ENCODE results near the gene PI4KA. TPM values are rescaled to one million over a fixed set of nuclear protein-coding genes. Genes with fewer than 3 reads are reported as not detected.

Gene PI4KA
- total RNA-seq, 1 experiment from 2014 or later, result 54.3 TPM

DNA sequence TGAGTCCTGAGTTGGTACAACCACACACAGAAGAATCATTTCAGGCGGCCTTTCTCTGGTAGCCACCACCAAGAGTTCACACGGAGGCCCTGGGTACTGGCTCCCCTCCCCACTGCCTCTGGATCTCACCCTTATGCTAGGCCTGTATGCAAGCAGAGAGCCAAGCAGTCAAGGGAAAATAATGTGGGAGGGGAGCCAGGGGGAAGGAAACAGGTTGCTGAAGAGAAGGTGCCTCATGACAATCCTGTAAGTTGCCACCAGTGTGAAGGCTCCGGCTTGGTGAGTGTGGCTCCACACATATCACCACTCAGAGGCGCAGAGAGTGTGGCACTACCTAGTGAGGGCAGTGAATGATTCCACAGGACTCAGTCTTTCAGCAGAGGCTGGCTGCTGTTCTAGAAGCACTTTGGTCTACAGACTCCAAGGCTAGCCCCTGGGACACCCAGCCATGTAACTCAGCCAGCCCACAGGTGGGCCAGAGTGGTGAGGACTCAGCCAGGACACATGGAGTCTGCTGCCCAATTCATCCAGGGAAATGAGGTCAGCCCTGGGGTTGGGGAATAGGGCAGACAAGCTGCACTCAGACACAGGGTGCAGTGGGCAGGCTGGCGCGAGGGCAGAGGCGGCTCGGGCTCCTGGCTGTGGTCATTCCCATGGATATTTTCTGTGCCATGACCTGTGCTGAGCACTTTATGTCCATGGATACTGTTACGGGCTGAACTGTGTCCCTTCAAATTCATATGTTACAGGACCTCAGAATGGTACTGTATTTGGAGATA is 133.7 kb downstream of the PI4KA start:
- TF ChIP-seq, protein P1, sequence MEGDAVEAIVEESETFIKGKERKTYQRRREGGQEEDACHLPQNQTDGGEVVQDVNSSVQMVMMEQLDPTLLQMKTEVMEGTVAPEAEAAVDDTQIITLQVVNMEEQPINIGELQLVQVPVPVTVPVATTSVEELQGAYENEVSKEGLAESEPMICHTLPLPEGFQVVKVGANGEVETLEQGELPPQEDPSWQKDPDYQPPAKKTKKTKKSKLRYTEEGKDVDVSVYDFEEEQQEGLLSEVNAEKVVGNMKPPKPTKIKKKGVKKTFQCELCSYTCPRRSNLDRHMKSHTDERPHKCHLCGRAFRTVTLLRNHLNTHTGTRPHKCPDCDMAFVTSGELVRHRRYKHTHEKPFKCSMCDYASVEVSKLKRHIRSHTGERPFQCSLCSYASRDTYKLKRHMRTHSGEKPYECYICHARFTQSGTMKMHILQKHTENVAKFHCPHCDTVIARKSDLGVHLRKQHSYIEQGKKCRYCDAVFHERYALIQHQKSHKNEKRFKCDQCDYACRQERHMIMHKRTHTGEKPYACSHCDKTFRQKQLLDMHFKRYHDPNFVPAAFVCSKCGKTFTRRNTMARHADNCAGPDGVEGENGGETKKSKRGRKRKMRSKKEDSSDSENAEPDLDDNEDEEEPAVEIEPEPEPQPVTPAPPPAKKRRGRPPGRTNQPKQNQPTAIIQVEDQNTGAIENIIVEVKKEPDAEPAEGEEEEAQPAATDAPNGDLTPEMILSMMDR (IDR thresholded peaks at IDR 0.05), result no peak
- no peak for TF ChIP-seq SIN3A (IDR thresholded peaks at IDR 0.05; ENCODE audit: borderline replicate concordance, insufficient read depth, low read depth, low read length)
- no peak for TF ChIP-seq TCF7L2 (IDR thresholded peaks at IDR 0.05; ENCODE audit: low read depth, low read length)
- no peak for TF ChIP-seq POLR2AphosphoS5 (IDR thresholded peaks at IDR 0.05; ENCODE audit: low read depth, low read length)
- TF ChIP-seq, protein P2, sequence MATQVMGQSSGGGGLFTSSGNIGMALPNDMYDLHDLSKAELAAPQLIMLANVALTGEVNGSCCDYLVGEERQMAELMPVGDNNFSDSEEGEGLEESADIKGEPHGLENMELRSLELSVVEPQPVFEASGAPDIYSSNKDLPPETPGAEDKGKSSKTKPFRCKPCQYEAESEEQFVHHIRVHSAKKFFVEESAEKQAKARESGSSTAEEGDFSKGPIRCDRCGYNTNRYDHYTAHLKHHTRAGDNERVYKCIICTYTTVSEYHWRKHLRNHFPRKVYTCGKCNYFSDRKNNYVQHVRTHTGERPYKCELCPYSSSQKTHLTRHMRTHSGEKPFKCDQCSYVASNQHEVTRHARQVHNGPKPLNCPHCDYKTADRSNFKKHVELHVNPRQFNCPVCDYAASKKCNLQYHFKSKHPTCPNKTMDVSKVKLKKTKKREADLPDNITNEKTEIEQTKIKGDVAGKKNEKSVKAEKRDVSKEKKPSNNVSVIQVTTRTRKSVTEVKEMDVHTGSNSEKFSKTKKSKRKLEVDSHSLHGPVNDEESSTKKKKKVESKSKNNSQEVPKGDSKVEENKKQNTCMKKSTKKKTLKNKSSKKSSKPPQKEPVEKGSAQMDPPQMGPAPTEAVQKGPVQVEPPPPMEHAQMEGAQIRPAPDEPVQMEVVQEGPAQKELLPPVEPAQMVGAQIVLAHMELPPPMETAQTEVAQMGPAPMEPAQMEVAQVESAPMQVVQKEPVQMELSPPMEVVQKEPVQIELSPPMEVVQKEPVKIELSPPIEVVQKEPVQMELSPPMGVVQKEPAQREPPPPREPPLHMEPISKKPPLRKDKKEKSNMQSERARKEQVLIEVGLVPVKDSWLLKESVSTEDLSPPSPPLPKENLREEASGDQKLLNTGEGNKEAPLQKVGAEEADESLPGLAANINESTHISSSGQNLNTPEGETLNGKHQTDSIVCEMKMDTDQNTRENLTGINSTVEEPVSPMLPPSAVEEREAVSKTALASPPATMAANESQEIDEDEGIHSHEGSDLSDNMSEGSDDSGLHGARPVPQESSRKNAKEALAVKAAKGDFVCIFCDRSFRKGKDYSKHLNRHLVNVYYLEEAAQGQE (IDR thresholded peaks at IDR 0.05; ENCODE audit: insufficient read depth in 1 of 2, low read depth in 2 of 2, low read length in 1 of 2), result no peak
- no peaks in the 10 kb centered on the region for H3K9me3 ChIP-seq (ENCODE audit: control insufficient read depth, insufficient read depth, low read depth, low read length)
- H3K4me3 ChIP-seq (ENCODE audit: low read depth in 2 of 2, low read length in 2 of 2), result no peak overlapping the region
- H3K36me3 ChIP-seq (ENCODE audit: control insufficient read depth, insufficient read depth, low read length), result no peaks in the 10 kb centered on the region
- no peaks in the 10 kb centered on the region for H3K27me3 ChIP-seq (ENCODE audit: control insufficient read depth, insufficient read depth, low read length)
- BruUV-seq (replicated peaks), result no TSS peak
- DNase-seq (ENCODE audit: low read depth, low spot score) (no peak), ATAC-seq (no peak)
- intact Hi-C loops (cut with micrococcal nuclease; ENCODE audit: unreplicated experiment), result no loop called here
- in situ Hi-C loops (cut with HindIII; ENCODE audit: low pct_unique_long_range_greater_than_20kb, low sequenced_read_pairs), result no loop called here
- ChIA-PET CTCF (no interaction called here), POLR2A (no interaction called here)
- H3K4me1 ChIP-seq (ENCODE audit: control insufficient read depth, insufficient read depth, low read length), result no peaks in the 10 kb centered on the region
- no peak overlapping the region for H3K27ac ChIP-seq (ENCODE audit: low read length)

DNA sequence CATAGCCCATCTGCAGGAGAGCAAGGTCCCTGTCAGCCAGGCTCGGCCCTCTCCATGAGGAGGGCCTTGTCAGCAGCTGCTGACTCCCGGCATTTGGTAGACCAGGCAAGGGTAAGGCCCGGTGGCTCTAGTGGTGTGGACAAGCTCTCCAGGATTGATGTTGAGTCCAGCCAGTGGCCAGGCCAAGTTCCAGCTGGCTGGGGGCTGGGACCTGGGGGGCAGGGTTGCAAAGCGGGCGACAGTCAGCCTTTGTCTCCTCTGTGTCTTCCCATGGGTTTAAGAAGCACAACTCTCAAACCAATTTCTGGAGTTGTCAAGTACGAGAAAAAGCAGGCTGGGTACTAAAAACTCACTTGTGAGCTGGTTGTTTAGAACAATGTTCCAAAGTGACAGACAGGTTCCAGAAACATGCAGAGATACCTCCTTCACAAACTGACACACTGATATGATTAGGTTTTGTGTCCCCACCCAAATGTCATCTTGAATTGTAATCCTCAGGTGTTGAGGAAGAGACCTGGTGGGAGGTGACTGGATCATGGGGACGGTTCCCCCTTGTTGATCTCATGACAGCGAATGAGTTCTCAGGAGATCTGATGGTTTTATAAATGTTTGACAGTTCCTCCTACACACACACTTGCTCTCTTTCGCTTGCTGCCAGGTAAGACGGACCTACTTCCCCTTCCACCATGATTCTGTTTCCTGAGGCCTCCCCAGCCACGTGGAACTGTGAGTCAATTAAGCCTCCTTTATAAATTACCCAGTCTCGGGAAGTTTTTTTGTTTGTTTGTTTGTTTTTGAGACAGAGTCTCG is 137.0 kb downstream of the PI4KA start:
- Histone ChIP-seq H3K9me3 (ENCODE audit: control insufficient read depth, insufficient read depth, low read depth, low read length) (no peaks in the 10 kb centered on the region), H3K4me1 (ENCODE audit: control insufficient read depth, insufficient read depth, low read length) (no peaks in the 10 kb centered on the region), H3K36me3 (ENCODE audit: control insufficient read depth, insufficient read depth, low read length) (no peaks in the 10 kb centered on the region), H3K4me3 (ENCODE audit: low read depth in 2 of 2, low read length in 2 of 2) (no peak overlapping the region), H3K27me3 (ENCODE audit: control insufficient read depth, insufficient read depth, low read length) (no peaks in the 10 kb centered on the region), H3K27ac (ENCODE audit: low read length) (no peak overlapping the region)
- TF ChIP-seq, protein P1 (IDR thresholded peaks at IDR 0.05), result no peak
- TF ChIP-seq TCF7L2 (IDR thresholded peaks at IDR 0.05; ENCODE audit: low read depth, low read length), result no peak
- TF ChIP-seq, protein P2 (IDR thresholded peaks at IDR 0.05; ENCODE audit: insufficient read depth in 1 of 2, low read depth in 2 of 2, low read length in 1 of 2), result no peak
- TF ChIP-seq POLR2AphosphoS5 (IDR thresholded peaks at IDR 0.05; ENCODE audit: low read depth, low read length), result no peak
- TF ChIP-seq SIN3A (IDR thresholded peaks at IDR 0.05; ENCODE audit: borderline replicate concordance, insufficient read depth, low read depth, low read length), result no peak
- CTCF ChIA-PET, result no interaction called here
- no peak for ATAC-seq
- DNase-seq (ENCODE audit: low read depth, low spot score), result no peak
- in situ Hi-C loops (cut with HindIII; ENCODE audit: low pct_unique_long_range_greater_than_20kb, low sequenced_read_pairs), result no loop called here
- no TSS peak for BruUV-seq (replicated peaks)
- POLR2A ChIA-PET, result no interaction called here
- intact Hi-C loops (cut with micrococcal nuclease; ENCODE audit: unreplicated experiment), result no loop called here
